IMR-90 (cell line): ENCODE results near the gene PSMC5. TPM values are rescaled to one million over a fixed set of nuclear protein-coding genes. Genes with fewer than 3 reads are reported as not detected.
"Not testable (repeated sequence)": the region's sequence is repeated elsewhere in the genome, so short reads cannot be mapped to it uniquely, and the experiment has no call there.

Experiments used
- ATAC-seq: fragments of 200-7000 bp; cut with Tn5 transposase; 2 replicates; pipeline ENCODE4 v1.9.1; 2020; ENCODE audit warnings: low read depth, mild to moderate bottlenecking, moderate library complexity
- BruUV-seq: library from RNA; stranded (reverse); fragments of 400-500 nt; replicated peaks from 2 replicates; lab custom pipeline; 2021; lab: Mats Ljungman, UMichigan
- CTCF ChIA-PET: fragments of 300-600 bp; formaldehyde crosslinking; extraction: SDS; loops from one replicate; lab custom pipeline; 2021; ENCODE audit warnings: antibody characterized with exemption; lab: Yijun Ruan, JAX
- POLR2A ChIA-PET: fragments of 300-600 bp; sonication (Branson Sonifier 250); formaldehyde crosslinking; loops from one replicate; lab custom pipeline; 2022; ENCODE audit warnings: antibody characterized with exemption; ENCODE audit not compliant: unreplicated experiment; lab: Charles Lee
- DNase-seq: peaks from one replicate; pipeline ENCODE4 v3.0.0; 2013
- H2AFZ ChIP-seq: replicated peaks from 2 replicates; pipeline ENCODE3; 2013; ENCODE audit warnings: low read length, mild to moderate bottlenecking; ENCODE audit not compliant: poor library complexity
- H2AK5ac ChIP-seq: 2 replicates; pipeline ENCODE4 v1.6.1; 2013; ENCODE audit warnings: low read depth, low read length, inconsistent platforms
- H2AK9ac ChIP-seq: replicated peaks from 2 replicates; pipeline ENCODE3; 2013; ENCODE audit warnings: mild to moderate bottlenecking, low read depth, low read length, moderate library complexity; ENCODE audit not compliant: poor library complexity
- H2BK120ac ChIP-seq: 2 replicates; pipeline ENCODE4 v1.6.1; 2013; ENCODE audit warnings: low read depth, low read length, inconsistent platforms
- H2BK15ac ChIP-seq: 3 replicates; pipeline ENCODE4 v1.6.1; 2013; ENCODE audit warnings: low read depth, low read length, inconsistent platforms
- H2BK20ac ChIP-seq: 2 replicates; pipeline ENCODE4 v1.6.1; 2013; ENCODE audit warnings: low read depth, mild to moderate bottlenecking, inconsistent platforms, low read length, moderate library complexity
- H2BK5ac ChIP-seq: 2 replicates; pipeline ENCODE4 v1.6.1; 2013; ENCODE audit warnings: mild to moderate bottlenecking, low read depth, low read length, inconsistent platforms; ENCODE audit not compliant: poor library complexity, severe bottlenecking
- H3K14ac ChIP-seq: replicated peaks from 2 replicates; pipeline ENCODE4 v1.6.1; 2013; ENCODE audit warnings: low read depth, low read length, inconsistent platforms
- H3K18ac ChIP-seq: 2 replicates; pipeline ENCODE4 v1.6.1; 2013; ENCODE audit warnings: low read depth, low read length, control low read depth
- H3K23ac ChIP-seq: 2 replicates; pipeline ENCODE4 v1.6.1; 2013; ENCODE audit warnings: low read depth, low read length, inconsistent platforms
- H3K27ac ChIP-seq: 2 replicates; pipeline ENCODE4 v1.5.1; 2013; ENCODE audit warnings: mild to moderate bottlenecking, control low read depth, low read length; ENCODE audit not compliant: insufficient read depth
- H3K27me3 ChIP-seq: 2 replicates; pipeline ENCODE4 v1.6.1; 2013; ENCODE audit warnings: low read length; ENCODE audit not compliant: control insufficient read depth, insufficient read depth
- H3K36me3 ChIP-seq: 2 replicates; pipeline ENCODE4 v1.6.1; 2013; ENCODE audit warnings: low read length, mixed read lengths; ENCODE audit not compliant: control insufficient read depth, insufficient read depth
- H3K4ac ChIP-seq: 2 replicates; pipeline ENCODE4 v1.6.1; 2013; ENCODE audit warnings: low read depth, low read length, inconsistent platforms
- H3K4me1 ChIP-seq: 2 replicates; pipeline ENCODE4 v1.6.1; 2013; ENCODE audit warnings: low read length, mixed read lengths; ENCODE audit not compliant: control insufficient read depth, insufficient read depth
- H3K4me2 ChIP-seq: 2 replicates; pipeline ENCODE4 v1.6.1; 2013; ENCODE audit warnings: low read depth, mild to moderate bottlenecking, control low read depth, low read length, moderate library complexity
- H3K4me3 ChIP-seq: 2 replicates; pipeline ENCODE4 v1.5.1; 2013; ENCODE audit warnings: low read depth, mild to moderate bottlenecking, control low read depth, low read length, moderate library complexity; ENCODE audit not compliant: insufficient read depth
- H3K56ac ChIP-seq: 2 replicates; pipeline ENCODE4 v1.6.1; 2013; ENCODE audit warnings: low read length, inconsistent platforms; ENCODE audit not compliant: insufficient read depth; ENCODE audit errors: extremely low read depth
- H3K79me1 ChIP-seq, 2 experiments: 2 replicates each; pipeline ENCODE4 v1.6.1; 2013; ENCODE audit warnings: low read length in 2 of 2, inconsistent platforms in 1 of 2, low read depth in 1 of 2
- H3K9ac ChIP-seq: 2 replicates; pipeline ENCODE4 v1.6.1; 2013; ENCODE audit warnings: low read depth, low read length, control low read depth
- H3K9me1 ChIP-seq: 2 replicates; pipeline ENCODE4 v1.6.1; 2013; ENCODE audit warnings: low read length, inconsistent platforms; ENCODE audit not compliant: insufficient read depth
- H3K9me3 ChIP-seq: 2 replicates; pipeline ENCODE4 v1.6.1; 2013; ENCODE audit warnings: low read length; ENCODE audit not compliant: control insufficient read depth, insufficient read depth
- H4K20me1 ChIP-seq: 2 replicates; pipeline ENCODE4 v1.6.1; 2013; ENCODE audit warnings: low read length, inconsistent platforms; ENCODE audit not compliant: insufficient read depth
- H4K5ac ChIP-seq: 2 replicates; pipeline ENCODE4 v1.6.1; 2013; ENCODE audit warnings: mild to moderate bottlenecking, low read depth, low read length, control low read depth
- H4K8ac ChIP-seq, 2 experiments: 2 replicates each; pipeline ENCODE4 v1.6.1; 2013; ENCODE audit warnings: low read depth in 2 of 2, low read length in 2 of 2, control low read depth in 1 of 2, inconsistent platforms in 1 of 2
- H4K91ac ChIP-seq: 2 replicates; pipeline ENCODE4 v1.6.1; 2013; ENCODE audit warnings: low read depth, low read length, inconsistent platforms; ENCODE audit not compliant: insufficient read depth
- SMC3 ChIP-seq: fragments of 150-350 bp; IDR thresholded peaks from 2 replicates; pipeline ENCODE4 v1.6.1; 2016; ENCODE audit warnings: low read depth, mild to moderate bottlenecking, antibody characterized with exemption, low read length, moderate library complexity
- whole genome bisulfite sequencing, 2 experiments: methylation state at CpG; one replicate each; pipeline versions ENCODE4 v1.1.5 to v1.1.7; 2013; ENCODE audit warnings: missing lambda C conversion rate in 2 of 2; ENCODE audit not compliant: insufficient read length in 1 of 2; ENCODE audit errors: extremely low coverage in 2 of 2; 5-methylcytosine and 5-hydroxymethylcytosine counted together
- dilution Hi-C: fragments of 300-500 bp; cut with HindIII; formaldehyde crosslinking; loops from one replicate; pipeline ENCODE4 v1.14.3; 2018; ENCODE audit warnings: low sequenced_read_pairs; ENCODE audit not compliant: unreplicated experiment
- in situ Hi-C: fragments of 300-500 bp; cut with MboI; formaldehyde crosslinking; loops from 3 replicates; pipeline ENCODE4 v1.14.3; 2019; ENCODE audit warnings: low sequenced_read_pairs, inconsistent platforms, mixed read lengths
- intact Hi-C: fragments of 100-400 bp; cut with micrococcal nuclease; formaldehyde crosslinking; loops from 2 replicates; pipeline ENCODE4 v1.10.0; 2022
- polyA plus RNA-seq, 3 experiments: library from polyadenylated mRNA; depleted of rRNA; stranded (reverse); fragments of >200 nt; gene quantifications; 2 replicates each; pipeline ENCODE4 v1.2.3, GENCODE V29; 2012; ENCODE audit warnings: low replicate concordance in 1 of 3
- total RNA-seq: library from RNA; depleted of rRNA; stranded (reverse); fragments of >200 nt; gene quantifications from 2 replicates; pipeline ENCODE4 v1.2.3, GENCODE V29; 2012
- TF ChIP-seq, protein P1 (sequence below): fragments of 150-350 bp; IDR thresholded peaks from 2 replicates; pipeline ENCODE4 v1.6.1; 2016; ENCODE audit warnings: low read depth, mild to moderate bottlenecking, low read length, moderate library complexity, borderline replicate concordance

PSMC5 gene
- total and polyA plus RNA-seq, 2 of the 4 experiments (the other 2 are of a cell fraction), result 105 to 165 TPM

- TF ChIP-seq, protein P1, sequence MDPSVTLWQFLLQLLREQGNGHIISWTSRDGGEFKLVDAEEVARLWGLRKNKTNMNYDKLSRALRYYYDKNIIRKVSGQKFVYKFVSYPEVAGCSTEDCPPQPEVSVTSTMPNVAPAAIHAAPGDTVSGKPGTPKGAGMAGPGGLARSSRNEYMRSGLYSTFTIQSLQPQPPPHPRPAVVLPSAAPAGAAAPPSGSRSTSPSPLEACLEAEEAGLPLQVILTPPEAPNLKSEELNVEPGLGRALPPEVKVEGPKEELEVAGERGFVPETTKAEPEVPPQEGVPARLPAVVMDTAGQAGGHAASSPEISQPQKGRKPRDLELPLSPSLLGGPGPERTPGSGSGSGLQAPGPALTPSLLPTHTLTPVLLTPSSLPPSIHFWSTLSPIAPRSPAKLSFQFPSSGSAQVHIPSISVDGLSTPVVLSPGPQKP, result no peak
- peak; percentile 29 for TF ChIP-seq SMC3
Observed at GRCh38 chr17:63842540-63843386, 15.5 kb downstream of the PSMC5 start, which contains the start of gene SMARCD2 (continued).

DNA sequence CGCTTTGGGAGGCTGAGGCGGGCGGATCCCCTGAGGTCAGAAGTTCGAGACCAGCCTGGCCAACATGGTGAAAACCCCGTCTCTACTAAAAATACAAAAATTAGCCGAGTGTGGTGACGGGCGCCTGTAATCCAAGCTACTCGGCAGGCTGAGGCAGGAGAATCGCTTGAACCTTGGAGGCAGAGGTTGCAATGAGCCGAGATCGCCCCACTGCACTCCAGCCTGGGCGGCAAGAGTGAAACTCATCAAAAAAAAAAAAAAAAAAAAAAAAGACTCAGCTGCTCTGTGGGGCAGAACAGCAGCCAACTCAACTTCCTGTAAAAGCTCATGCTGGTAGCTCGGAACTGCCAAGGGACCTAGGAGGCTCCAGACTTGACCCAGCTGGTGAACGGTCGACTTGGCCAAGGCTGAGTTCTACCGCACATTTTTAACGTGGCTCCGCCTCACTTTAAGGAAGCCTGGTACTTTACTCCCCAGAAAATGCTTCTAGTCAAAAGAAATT, 16.2 kb downstream of the PSMC5 start:
- ATAC-seq, H3K27me3 ChIP-seq, intact Hi-C loops, BruUV-seq, in situ Hi-C loops, H3K36me3 ChIP-seq, H3K9me3 ChIP-seq, dilution Hi-C loops, H2BK20ac ChIP-seq, H3K18ac ChIP-seq: not testable (repeated sequence)
- H3K27ac ChIP-seq, result peak overlapping the region; percentile 55
- peak overlapping the region; percentile 17; the same call in 1 of the 2 replicates for H3K9ac ChIP-seq
- H4K20me1 ChIP-seq, result peaks cover 22% of the 10 kb centered on the region
- H2BK120ac ChIP-seq, result peak overlapping the region; percentile 68; the same call in 1 of the 2 replicates
- H3K4me1 ChIP-seq, result peaks cover 20% of the 10 kb centered on the region
- H4K91ac ChIP-seq, result peak overlapping the region; percentile 91
- H3K14ac ChIP-seq, result peak overlapping the region; percentile 92
- 0% methylated on average over 5 of the region's 19 CpGs; no CpG with 5 or more reads in 1 of the 2 experiments for WGBS, 2 experiments
- peak overlapping the region; percentile 96 for H3K4ac ChIP-seq
- H2BK15ac ChIP-seq, result peak overlapping the region; percentile 84; the same call in 1 of the 3 replicates
- H2AFZ ChIP-seq, result peak overlapping the region; percentile 96
- peak overlapping the region; percentile 29; the same call in 1 of the 2 replicates for H2AK5ac ChIP-seq
- ChIA-PET POLR2A (interaction anchor here (0.6 kb wide), 4 partner anchors 16 to 609 kb away, joined by 3 to 8 read pairs (median 6); no protein-coding TSS in a partner anchor), CTCF (interaction anchor here (2.2 kb wide), 1 partner anchor 22 kb away, joined by 7 read pairs; no protein-coding TSS in a partner anchor)
- H3K4me2 ChIP-seq, result peak overlapping the region; percentile 75
- H3K9me1 ChIP-seq, result peaks cover 12% of the 10 kb centered on the region
- H3K79me1 ChIP-seq, result peaks cover 6 to 36% of the 10 kb centered on the region in 2 experiments; a peak in 3 of 4 replicates
- DNase-seq, result peak; percentile 70
- H2AK9ac ChIP-seq, result peak overlapping the region; percentile 91
- peak overlapping the region; percentile 43 for H3K4me3 ChIP-seq
- peak overlapping the region; percentile 82 for H3K23ac ChIP-seq
- peak overlapping the region; percentile 89 for H4K5ac ChIP-seq
- H3K56ac ChIP-seq, result peak overlapping the region; percentile 86; the same call in 1 of the 2 replicates
- peak overlapping the region; percentile 97 to 100 for H4K8ac ChIP-seq
- H2BK5ac ChIP-seq, result peak overlapping the region; percentile 15
